Transverse colon (tissue), 4 donors: ENCODE measurements around the gene SF3A1. TPM values are rescaled to one million over a fixed set of nuclear protein-coding genes. Genes with fewer than 3 reads are reported as not detected.

Experiments
- DNase-seq: peaks from one replicate; pipeline ENCODE4 v3.0.0-alpha.2; 2019
- H3K27ac ChIP-seq, 4 donors: fragments of 200-600 bp; sonication (generic); 2 replicates each; pipeline ENCODE4 v1.5.1; 2016 to 2018; ENCODE audit warnings: inconsistent platforms in 4 of 4
- H3K27me3 ChIP-seq: fragments of 200-600 bp; sonication (generic); 2 replicates; pipeline ENCODE4 v1.5.1; 2017; ENCODE audit warnings: inconsistent platforms
- H3K36me3 ChIP-seq, 4 donors: fragments of 200-600 bp; sonication (generic); 2 replicates each; pipeline ENCODE4 v1.5.1; 2017 to 2019; ENCODE audit warnings: inconsistent platforms in 4 of 4
- H3K4me1 ChIP-seq, 4 donors: fragments of 200-600 bp; sonication (generic); 2 replicates each; pipeline ENCODE4 v1.5.1; 2017 to 2020; ENCODE audit warnings: inconsistent platforms in 4 of 4
- H3K4me3 ChIP-seq, 4 donors: fragments of 200-600 bp; sonication (generic); 1 replicate in 1 of 4; 2 replicates in 3 of 4; pipeline versions ENCODE4 v1.5.1 to v1.6.1; 2017 to 2019; ENCODE audit warnings: inconsistent platforms in 4 of 4
- H3K9me3 ChIP-seq, 2 donors: fragments of 200-600 bp; sonication (generic); 2 replicates each; pipeline ENCODE4 v1.5.1; 2017 to 2019; ENCODE audit warnings: inconsistent platforms in 2 of 2
- CTCF ChIP-seq, 5 experiments: fragments of 200-600 bp in 3 of 5; fragments of 450-650 bp in 2 of 5; sonication (generic) in 3 of 5; IDR thresholded peaks; 1 replicate in 2 of 5; 2 replicates in 3 of 5; pipeline ENCODE4 v1.5.1; 2016 to 2017; ENCODE audit warnings: antibody characterized with exemption in 5 of 5, inconsistent platforms in 3 of 5, mild to moderate bottlenecking in 2 of 5, moderate library complexity in 1 of 5
- EP300 ChIP-seq: sonication (generic); formaldehyde crosslinking; IDR thresholded peaks from one replicate; pipeline ENCODE4 v1.6.1; 2017; ENCODE audit warnings: antibody characterized with exemption, low read depth
- POLR2A ChIP-seq: fragments of 450-650 bp; IDR thresholded peaks from one replicate; pipeline ENCODE4 v1.6.1; 2016; ENCODE audit warnings: antibody characterized with exemption, mild to moderate bottlenecking, moderate library complexity
- POLR2AphosphoS5 ChIP-seq, 3 donors: sonication (generic); formaldehyde crosslinking; IDR thresholded peaks; one replicate each; pipeline ENCODE4 v1.6.1; 2016; ENCODE audit warnings: antibody characterized with exemption in 3 of 3
- WGBS, 2 donors: methylation state at CpG; one replicate each; pipeline ENCODE4 v1.1.5; 2018; ENCODE audit warnings: low coverage in 1 of 2; 5-methylcytosine and 5-hydroxymethylcytosine counted together
- in situ Hi-C, 4 donors: fragments of 200-750 bp; cut with MboI; loops; one replicate each; pipeline versions ENCODE4 v1.15.0 to v1.15.1; 2017; ENCODE audit warnings: low sequenced_read_pairs in 3 of 4, low pct_ligation_motif_present in 1 of 4, low pct_unique_long_range_greater_than_20kb in 1 of 4
- intact Hi-C: fragments of 100-400 bp; cut with DNase I; formaldehyde crosslinking; loops from one replicate; pipeline ENCODE4 v1.15.1; 2023; ENCODE audit warnings: low total_unique reads
- total RNA-seq, 4 donors: library from RNA; depleted of rRNA; stranded (reverse); fragments of >200 nt; gene quantifications; one replicate each; pipeline ENCODE4 v1.1.0, GENCODE V29; 2016

The SF3A1 gene
- total RNA-seq, 4 donors from 2014 or later, result 73.2 to 664 (median 99.3) TPM

- intact Hi-C loops, result loop anchor here (2.0 kb wide), 1 partner anchor 94 kb away; no protein-coding TSS in a partner anchor
- in situ Hi-C loops, result loop anchor here (5.0 to 25.0 kb wide), 5 partner anchors 91 to 279 kb away; partner anchors contain the start of genes CASTOR1 (in 1 of the 4) and OSM (in 1 of the 4)
- TF ChIP-seq POLR2AphosphoS5 (IDR thresholded peaks at IDR 0.05) (no peak), EP300 (no peak), CTCF (IDR thresholded peaks at IDR 0.05) (peak; percentile 76 to 90 (median 82)), POLR2A (no peak)
- DNase-seq, result peak; percentile 82
- Histone ChIP-seq H3K4me3 (no peak overlapping the region), H3K27me3 (no peaks in the 10 kb centered on the region), H3K4me1 (peaks cover 6 to 11% (median 10%) of the 10 kb centered on the region in 4 donors), H3K27ac (no peak overlapping the region), H3K9me3 (no peaks in the 10 kb centered on the region), H3K36me3 (no peaks in the 10 kb centered on the region)
- WGBS, 2 donors, result 51 to 100% methylated on average over 1 to 5 of the region's 5 CpGs
Measured at GRCh38 chr22:30390974-30391691, 34.4 kb upstream of the SF3A1 start.

GRCh38 chr22:30386960-30387827 lies 30.5 kb upstream of the SF3A1 start, which contains the start of gene RNF215:
TSS of gene RNF215 (minus strand) at chr22:30387411. CDS start at chr22:30387313, 98 bp downstream.
- peak within 1 kb of the TSS; percentile 51 to 70 (median 59) for H3K4me3 ChIP-seq
- H3K36me3 ChIP-seq, result no peaks in the 10 kb centered on the region
- no peaks in the 10 kb centered on the region for H3K9me3 ChIP-seq
- peaks cover 6 to 14% (median 11%) of the 10 kb centered on the region in 4 donors for H3K4me1 ChIP-seq
- in situ Hi-C loops, result loop anchor here (10.0 to 25.0 kb wide), 6 partner anchors 100 to 282 kb away; partner anchors contain the start of genes CASTOR1 (in 2 of the 4) and OSM (in 1 of the 4)
- DNase-seq, result peak; percentile 88
- intact Hi-C loops, result loop anchor here (1.0 to 10.0 kb wide), 2 partner anchors 99 to 282 kb away; no protein-coding TSS in a partner anchor
- no peaks in the 10 kb centered on the region for H3K27me3 ChIP-seq
- no peak for TF ChIP-seq POLR2AphosphoS5 (IDR thresholded peaks at IDR 0.05)
- peak; percentile 90 to 96 (median 92) for TF ChIP-seq CTCF (IDR thresholded peaks at IDR 0.05)
- 1% methylated on average over 68 of the region's 95 CpGs; no CpG with 5 or more reads in 1 of the 2 donors for WGBS, 2 donors
- peak within 1 kb of the TSS; percentile 71 to 85 (median 76) for H3K27ac ChIP-seq

GRCh38 chr22:30386608-30386959 lies 29.9 kb upstream of the SF3A1 start:
- Histone ChIP-seq H3K4me3 (peak overlapping the region; percentile 51 to 70 (median 59)), H3K9me3 (no peaks in the 10 kb centered on the region), H3K4me1 (peaks cover 6 to 14% (median 11%) of the 10 kb centered on the region in 4 donors), H3K36me3 (no peaks in the 10 kb centered on the region), H3K27ac (peak overlapping the region; percentile 71 to 85 (median 76)), H3K27me3 (no peaks in the 10 kb centered on the region)
- intact Hi-C loops, result loop anchor here (10.0 kb wide), 1 partner anchor 282 kb away; no protein-coding TSS in a partner anchor
- TF ChIP-seq POLR2A (no peak), POLR2AphosphoS5 (IDR thresholded peaks at IDR 0.05) (no peak), EP300 (no peak), CTCF (IDR thresholded peaks at IDR 0.05) (no peak)
- DNase-seq, result peak; percentile 14
- 26% methylated on average over 10 of the region's 10 CpGs; no CpG with 5 or more reads in 1 of the 2 donors for WGBS, 2 donors
- in situ Hi-C loops, result loop anchor here (10.0 to 25.0 kb wide), 6 partner anchors 99 to 282 kb away; partner anchors contain the start of genes CASTOR1 (in 2 of the 4) and OSM (in 1 of the 4)
